Chondrocyte (in vitro differentiated cells): ENCODE results near the gene DCPS. TPM values are rescaled to one million over a fixed set of nuclear protein-coding genes. Genes with fewer than 3 reads are reported as not detected.
A peak's percentile ranks its signal among the peaks of the same experiment; 100 is the strongest.
"Not testable (repeated sequence)": the region's sequence is repeated elsewhere in the genome, so short reads cannot be mapped to it uniquely, and the experiment has no call there.

Experiments
- DNase-seq: peaks from one replicate; pipeline ENCODE4 v3.0.0; 2021; ENCODE audit warnings: mixed read lengths, low spot score
- H3K27ac Mint-ChIP-seq: one replicate; pipeline ENCODE4 v1.8.0; 2021; ENCODE audit warnings: mild to moderate bottlenecking, moderate library complexity, mixed read lengths; ENCODE audit not compliant: unreplicated experiment
- H3K27me3 Mint-ChIP-seq: 2 replicates; pipeline ENCODE4 v1.8.0; 2021; ENCODE audit warnings: low read depth, mixed read lengths
- H3K36me3 Mint-ChIP-seq: 2 replicates; pipeline ENCODE4 v1.8.0; 2021; ENCODE audit warnings: low read depth, mixed read lengths
- H3K4me1 Mint-ChIP-seq: 2 replicates; pipeline ENCODE4 v1.8.0; 2021; ENCODE audit warnings: low read depth, mild to moderate bottlenecking, mixed read lengths
- H3K4me3 Mint-ChIP-seq: one replicate; pipeline ENCODE4 v1.8.0; 2021; ENCODE audit warnings: mild to moderate bottlenecking, moderate library complexity, mixed read lengths; ENCODE audit not compliant: unreplicated experiment
- H3K9me3 Mint-ChIP-seq: 2 replicates; pipeline ENCODE4 v1.8.0; 2021; ENCODE audit warnings: low read depth, mixed read lengths
- CTCF ChIP-seq: fragments of 200-600 bp; sonication (generic); IDR thresholded peaks from 2 replicates; pipeline ENCODE4 v1.5.0; 2021; ENCODE audit warnings: antibody characterized with exemption, mild to moderate bottlenecking, moderate library complexity
- total RNA-seq: library from RNA; stranded (reverse); gene quantifications from 3 replicates; pipeline ENCODE4 v1.2.1, GENCODE V29; 2021

The DCPS gene
- total RNA-seq, 1 donor from 2014 or later = 12.4 TPM

DNA sequence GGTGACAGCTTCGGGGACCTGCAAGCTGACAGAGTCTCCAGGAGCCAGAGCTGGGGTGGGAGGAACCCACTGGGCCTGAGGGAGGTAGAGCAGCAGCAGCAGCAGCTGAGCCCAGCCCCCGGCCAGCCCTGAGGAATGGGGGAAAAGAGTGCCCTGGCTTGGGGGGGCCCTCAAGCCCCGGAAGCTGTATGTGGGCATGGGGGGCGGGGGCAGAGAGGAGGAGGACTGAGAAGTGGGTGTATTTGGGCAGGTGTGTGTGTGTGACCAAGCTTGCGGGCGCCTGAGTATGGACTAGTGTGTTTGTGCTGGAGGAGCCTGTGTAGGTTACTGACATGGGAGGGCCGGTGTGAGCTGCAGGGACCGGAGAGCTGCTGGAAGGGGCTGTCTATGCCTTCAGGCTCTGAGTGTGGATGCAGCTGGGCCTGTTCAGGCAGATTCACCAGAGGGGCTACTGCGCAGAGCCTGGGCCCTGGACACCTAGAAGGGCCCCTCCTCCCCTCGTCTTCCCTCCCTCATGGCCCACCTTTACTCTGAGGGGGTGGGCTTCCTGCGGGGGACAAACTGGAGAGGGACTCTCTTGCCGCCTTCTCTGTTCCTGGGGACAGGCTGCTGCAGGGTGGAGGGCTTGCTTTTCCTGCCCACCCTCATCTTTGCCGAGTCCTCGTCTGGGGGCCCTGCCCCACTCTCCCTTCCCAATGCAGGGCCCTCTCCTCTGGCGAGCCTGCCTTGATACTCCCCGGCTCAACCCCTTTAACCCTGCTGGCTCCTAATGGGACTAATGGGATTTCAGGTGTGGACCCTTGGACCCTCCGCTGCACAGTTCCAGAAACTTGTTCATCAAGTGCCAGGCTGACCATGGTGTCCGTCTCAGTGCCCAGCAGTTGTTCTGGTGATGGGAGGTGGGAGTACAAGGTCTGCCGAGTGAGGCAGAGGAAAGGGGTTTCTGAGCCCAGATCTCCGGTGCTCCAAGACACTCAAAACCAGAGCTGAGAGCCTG, 79.8 kb downstream of the DCPS start:
- no peaks in the 10 kb centered on the region for H3K9me3 Mint-ChIP-seq
- H3K4me3 Mint-ChIP-seq = no peak overlapping the region
- H3K27me3 Mint-ChIP-seq = no peaks in the 10 kb centered on the region
- H3K27ac Mint-ChIP-seq = no peak overlapping the region
- peak; percentile 71 for DNase-seq
- no peaks in the 10 kb centered on the region for H3K36me3 Mint-ChIP-seq
- peaks cover 32% of the 10 kb centered on the region for H3K4me1 Mint-ChIP-seq
- TF ChIP-seq CTCF = no peak

GRCh38 chr11:126384449-126385070, 80.7 kb downstream of the DCPS start:
- peak; percentile 54 for DNase-seq
- Mint-ChIP-seq H3K27ac (no peak overlapping the region), H3K4me3 (no peak overlapping the region), H3K27me3 (no peaks in the 10 kb centered on the region), H3K9me3 (no peaks in the 10 kb centered on the region), H3K4me1 (peaks cover 26% of the 10 kb centered on the region), H3K36me3 (no peaks in the 10 kb centered on the region)
- TF ChIP-seq CTCF = no peak

DNA sequence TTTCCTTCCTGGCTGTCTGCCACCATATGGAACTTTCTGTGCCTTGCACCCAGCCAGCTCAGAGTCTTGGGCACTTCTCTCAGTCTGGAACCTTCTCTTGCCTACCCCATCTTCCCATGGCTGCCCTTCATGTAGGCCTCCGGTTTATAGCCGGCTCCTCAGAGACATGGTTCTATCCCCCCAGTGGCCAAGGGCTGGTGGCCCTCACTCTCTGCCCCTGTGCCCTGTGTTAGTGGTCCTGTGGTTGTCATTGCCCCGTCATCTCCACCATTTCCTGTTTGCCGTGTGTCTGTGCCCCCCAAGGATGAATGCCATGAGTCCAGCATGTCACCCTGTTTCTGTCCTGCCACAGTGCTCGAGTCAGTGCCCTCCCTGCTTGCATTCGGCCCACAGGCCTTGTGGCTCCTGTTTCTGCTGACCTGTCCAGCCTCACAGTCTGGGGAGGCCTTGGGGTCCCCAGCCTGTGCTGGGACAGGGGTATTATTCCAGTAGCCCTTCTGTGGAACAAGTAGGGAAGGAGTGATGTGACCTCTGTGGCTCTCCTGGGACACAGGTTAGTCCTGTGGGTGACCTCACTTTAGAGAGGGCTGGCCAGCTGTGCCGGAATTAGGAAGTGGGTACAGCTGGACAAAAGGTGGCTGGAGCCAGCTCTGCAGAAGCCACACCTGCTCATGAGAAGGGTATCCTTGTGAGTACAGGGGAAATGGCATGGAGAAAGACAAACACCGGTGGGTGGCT, 82.3 kb downstream of the DCPS start:
- no peak for TF ChIP-seq CTCF
- Mint-ChIP-seq H3K4me1 (peaks cover 32% of the 10 kb centered on the region), H3K27ac (peak overlapping the region; percentile 1)

DNA sequence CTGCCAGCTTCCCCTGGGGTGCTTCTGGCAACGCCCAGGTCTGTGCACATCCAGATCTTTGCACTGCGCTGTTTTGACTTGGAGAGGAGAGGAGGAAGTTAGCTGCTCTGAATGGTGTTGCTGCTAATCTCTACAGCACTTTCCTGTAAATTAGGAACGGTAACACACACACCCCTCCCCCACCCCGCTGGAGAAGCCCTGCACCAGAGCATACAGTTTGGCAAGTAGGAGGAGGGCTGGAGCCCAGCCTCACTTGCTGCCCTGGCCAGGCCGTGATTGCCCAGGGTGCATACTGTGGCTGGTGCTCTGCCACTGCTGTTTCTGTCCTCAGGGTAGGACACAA, 82.8 kb downstream of the DCPS start:
- peak; percentile 54 for DNase-seq
- peaks cover 32% of the 10 kb centered on the region for H3K4me1 Mint-ChIP-seq
- H3K27me3 Mint-ChIP-seq, H3K4me3 Mint-ChIP-seq, H3K36me3 Mint-ChIP-seq, H3K9me3 Mint-ChIP-seq: not testable (repeated sequence)
- peak overlapping the region; percentile 1 for H3K27ac Mint-ChIP-seq

More for the DNA sequence above, 82.3 kb downstream of the DCPS start:
- H3K27me3 Mint-ChIP-seq = no peaks in the 10 kb centered on the region
- H3K36me3 Mint-ChIP-seq = no peaks in the 10 kb centered on the region
- H3K9me3 Mint-ChIP-seq = no peaks in the 10 kb centered on the region
- no peak overlapping the region for H3K4me3 Mint-ChIP-seq
- DNase-seq = peak; percentile 54

DNA sequence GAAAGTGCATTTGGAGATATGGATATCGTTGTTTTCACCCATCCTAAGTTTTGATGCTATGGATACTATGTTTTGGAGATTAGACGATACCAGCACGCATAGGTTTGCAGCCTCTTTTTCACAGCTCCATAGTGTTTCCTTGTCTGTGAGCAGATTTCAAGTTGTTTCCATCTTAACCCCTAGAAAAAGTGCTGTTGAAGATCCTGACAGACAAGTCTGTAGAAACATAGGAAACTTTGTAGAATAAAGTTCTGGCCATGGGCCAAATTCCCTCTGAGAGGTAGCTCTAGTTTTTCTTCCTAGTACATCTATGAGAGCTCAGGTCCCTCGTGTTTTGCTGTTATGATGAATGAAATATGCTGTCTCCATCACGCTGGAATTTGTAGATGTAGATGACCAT, 84.0 kb downstream of the DCPS start:
- H3K27ac Mint-ChIP-seq = no peak overlapping the region
- H3K9me3 Mint-ChIP-seq = no peaks in the 10 kb centered on the region
- DNase-seq = no peak
- H3K4me1 Mint-ChIP-seq = peaks cover 40% of the 10 kb centered on the region
- H3K4me3 Mint-ChIP-seq = no peak overlapping the region
- no peaks in the 10 kb centered on the region for H3K27me3 Mint-ChIP-seq
- no peak for TF ChIP-seq CTCF
- H3K36me3 Mint-ChIP-seq = peaks cover 1% of the 10 kb centered on the region
